Activated gamma-delta T cell treated with Interleukin-2 at 50 U/mL for 16 hours (primary cell): ENCODE measurements around the gene CBFA2T3.
A peak's percentile ranks its signal among the peaks of the same experiment; 100 is the strongest.
"Not testable (repeated sequence)": the region's sequence is repeated elsewhere in the genome, so short reads cannot be mapped to it uniquely, and the experiment has no call there.

Experiments used
- DNase-seq: peaks from one replicate; pipeline ENCODE4 v3.0.0-alpha.2; 2020

Gene CBFA2T3

DNA sequence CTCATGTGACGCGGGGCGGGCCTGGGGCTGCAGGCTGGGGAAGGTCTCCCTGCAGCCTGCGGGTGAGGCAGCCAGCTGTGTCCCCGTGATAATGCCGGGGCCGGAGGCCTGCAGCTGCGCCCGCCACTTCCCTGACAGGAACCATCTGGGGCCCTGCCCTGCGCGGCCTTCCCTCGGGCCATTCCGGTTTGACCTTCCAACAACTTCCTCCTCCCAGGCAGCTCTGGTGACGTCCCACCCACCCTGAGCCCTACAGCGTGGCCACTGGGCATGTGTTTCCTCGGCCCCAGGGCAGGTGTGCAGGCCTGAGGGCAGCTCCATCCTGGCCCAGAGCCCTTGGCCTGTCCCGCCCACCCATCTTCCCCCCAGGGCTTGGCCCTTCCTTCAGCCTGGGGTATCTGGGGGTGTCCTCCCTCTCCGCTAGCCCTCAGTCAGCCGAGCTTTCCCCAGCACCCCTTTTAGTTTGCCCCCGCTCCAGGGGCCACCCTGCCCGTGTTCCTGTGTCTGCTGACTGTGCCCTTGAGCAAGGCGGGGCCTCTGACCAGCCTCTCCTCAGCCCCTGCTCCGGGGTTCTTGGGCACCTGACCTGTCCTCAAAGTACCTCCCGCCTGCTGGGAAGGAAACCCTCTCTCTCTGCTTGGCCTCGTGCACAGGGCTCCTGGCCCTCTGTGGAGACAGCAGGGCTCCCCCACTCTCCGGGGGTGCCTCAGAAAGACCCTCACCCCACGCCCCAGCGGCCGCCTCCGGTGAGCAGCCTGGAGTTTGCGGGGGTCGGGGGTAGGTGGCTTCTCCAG, at the start of gene CBFA2T3:
TSS of gene CBFA2T3 (minus strand) at position 190 of the 794 bp plus-strand sequence. CDS start 400 bp downstream, outside the sequence.
- no peak for DNase-seq

DNA sequence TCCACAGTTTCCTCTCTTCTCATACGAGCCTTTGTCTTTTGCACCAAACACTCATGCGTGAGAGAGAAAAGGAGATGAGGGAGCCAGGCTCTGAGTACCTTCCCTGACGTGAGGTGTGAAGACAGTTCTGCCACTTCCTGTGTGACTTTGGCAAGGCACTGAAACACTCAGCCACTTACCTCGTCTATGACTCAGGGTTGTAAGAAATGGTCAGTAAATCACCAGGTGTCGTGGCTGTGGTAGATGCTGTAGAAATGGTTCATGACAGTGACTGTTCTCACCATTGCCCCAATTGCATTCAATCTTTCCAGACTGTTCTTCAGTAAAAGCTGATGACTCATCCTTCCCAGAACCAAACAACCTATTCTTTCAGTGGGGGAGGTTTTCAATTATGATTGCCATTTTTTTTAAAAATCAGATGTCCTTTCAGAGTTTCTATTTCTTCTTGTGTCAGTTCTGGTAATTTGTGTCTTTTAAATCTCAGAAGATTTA, 49.2 kb upstream of the CBFA2T3 start:
- peak; percentile 61 for DNase-seq

DNA sequence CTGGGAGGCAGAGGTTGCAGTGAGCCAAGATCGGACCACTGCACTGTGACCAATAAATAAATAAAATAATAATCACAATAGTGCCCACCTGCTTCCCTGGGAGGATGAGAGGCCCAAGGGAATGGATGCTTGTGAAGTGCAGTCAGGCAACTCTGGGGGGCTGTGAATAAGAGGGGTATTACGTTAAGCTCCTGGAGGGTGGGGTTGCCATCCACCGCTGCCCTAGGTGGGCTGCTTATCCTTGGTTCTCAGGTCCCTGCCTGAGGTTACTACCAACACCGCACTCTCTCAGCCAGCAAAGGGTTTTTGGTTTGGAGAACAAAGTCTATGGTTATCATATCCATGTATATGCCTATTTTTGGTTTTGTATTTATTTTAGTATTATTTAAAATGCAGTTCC, 48.6 kb upstream of the CBFA2T3 start:
- no peak for DNase-seq

DNA sequence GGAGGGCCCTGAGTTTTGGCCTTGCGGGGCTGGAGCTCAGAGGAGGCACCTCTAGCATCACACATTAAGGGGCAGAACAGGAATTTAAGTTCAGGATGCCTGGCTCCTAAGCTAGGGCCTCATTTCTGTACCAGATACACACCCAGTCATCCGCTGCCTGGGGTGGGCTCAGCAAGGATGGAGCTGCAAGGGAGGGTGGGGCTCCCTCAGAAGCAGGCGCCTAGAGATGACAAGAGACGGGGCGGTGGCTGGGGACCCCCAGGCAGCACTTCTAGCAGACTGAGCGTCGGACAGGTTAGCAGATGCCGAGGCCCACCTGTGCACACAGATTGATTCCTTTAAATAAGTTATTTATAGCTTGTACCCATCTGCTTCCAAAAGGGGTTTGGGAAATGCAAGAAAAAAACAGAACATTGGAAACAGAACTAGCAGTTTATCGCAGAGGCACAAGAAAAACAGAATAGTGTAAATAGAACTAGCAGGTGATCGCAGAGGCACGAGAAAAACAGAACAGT, 47.6 kb upstream of the CBFA2T3 start:
- DNase-seq = no peak

DNA sequence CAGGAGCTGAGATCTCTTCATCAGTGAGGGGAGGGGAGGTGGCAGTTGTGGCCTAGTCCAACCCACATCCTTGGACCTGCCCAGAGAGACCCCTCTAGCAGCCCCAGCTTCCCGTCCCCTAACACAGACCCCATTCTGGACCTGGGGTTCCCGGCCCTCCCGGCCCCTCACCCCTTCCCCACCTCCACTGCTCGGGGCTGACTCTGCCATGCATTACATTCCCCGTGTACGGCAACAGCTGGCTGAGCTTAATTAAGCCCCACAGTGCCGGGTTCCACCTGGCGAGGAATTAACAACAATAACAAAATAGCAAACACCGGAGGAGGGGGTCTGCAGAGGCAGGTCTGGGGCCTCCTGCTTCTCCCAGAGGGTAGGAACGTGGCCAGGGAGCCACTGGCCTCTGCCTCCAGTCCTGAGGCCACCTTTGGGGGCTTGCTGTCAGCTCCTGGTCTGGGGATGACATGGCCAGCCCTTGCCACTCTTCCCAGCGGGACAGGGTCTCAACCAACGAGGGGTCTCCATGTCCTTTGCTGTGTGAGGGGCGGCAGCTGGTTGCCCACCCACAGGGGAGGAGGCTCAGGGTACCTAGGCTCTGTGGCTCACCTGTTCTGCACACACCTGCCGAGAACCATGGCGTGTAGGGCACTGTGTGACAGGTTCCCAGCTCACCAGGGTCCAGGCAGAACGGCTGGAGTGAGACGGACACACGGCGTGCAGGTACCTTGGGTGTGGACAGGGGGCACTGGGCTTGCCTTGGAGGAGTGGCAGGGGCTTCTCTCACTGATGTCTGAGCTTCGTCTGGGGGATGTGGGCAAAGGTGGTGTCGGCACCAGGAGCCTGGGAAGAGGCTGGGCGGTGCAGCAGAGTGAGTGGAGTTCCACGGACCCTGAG, 46.9 kb upstream of the CBFA2T3 start:
- no peak for DNase-seq

DNA sequence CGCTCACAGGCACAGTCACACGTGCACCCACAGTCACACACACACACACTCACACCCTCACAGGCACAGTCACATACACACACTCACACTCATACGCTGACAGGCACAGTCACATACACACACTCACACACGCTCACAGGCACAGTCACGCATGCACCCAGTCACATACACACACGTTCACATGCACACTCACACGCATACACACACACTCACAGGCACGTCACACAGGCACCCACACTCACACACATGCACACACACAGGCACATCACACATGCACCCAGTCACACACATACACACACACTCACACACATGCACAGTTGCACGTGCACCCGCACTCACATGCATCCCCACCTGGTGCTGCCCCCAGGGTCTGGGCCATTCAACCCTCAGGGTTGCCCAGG, 46.1 kb upstream of the CBFA2T3 start:
- DNase-seq = no peak

DNA sequence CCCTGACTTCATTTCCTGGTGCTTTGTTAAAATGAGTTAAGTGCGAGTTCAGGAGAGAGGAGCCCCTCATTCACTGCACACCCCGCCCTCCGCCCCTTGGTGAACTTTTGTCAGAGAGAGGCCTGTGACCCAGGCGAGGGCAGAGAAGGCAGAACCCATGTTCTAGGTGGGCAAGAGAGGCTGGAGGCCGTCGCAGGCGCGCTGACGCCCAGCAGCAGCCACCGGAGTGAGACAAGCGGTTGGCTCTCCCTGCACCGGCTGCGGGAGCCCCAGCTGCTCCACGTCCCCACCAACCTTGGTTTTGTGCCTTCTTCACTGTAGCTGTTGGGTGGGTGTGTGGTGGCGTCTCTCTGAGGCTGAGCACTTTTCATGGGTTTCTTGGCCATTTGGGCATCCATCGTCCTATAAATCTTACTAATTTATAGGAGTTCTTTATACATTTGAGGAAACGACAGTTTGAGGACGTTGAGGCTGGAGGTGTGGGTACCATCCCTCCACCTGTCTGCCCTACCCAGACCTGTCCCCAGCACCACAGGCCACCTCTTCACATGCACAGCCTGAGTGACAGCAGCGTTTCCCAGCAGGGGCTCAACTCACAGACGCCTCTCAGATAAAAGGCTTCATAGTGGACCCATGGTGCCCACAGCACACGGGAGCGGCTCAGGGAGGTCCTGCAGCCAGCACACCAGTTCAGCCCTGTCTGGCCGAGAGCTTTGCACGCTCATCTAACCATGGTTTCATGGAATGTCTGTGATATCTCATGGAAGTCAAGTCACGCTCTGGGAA, 45.2 kb upstream of the CBFA2T3 start:
- no peak for DNase-seq

DNA sequence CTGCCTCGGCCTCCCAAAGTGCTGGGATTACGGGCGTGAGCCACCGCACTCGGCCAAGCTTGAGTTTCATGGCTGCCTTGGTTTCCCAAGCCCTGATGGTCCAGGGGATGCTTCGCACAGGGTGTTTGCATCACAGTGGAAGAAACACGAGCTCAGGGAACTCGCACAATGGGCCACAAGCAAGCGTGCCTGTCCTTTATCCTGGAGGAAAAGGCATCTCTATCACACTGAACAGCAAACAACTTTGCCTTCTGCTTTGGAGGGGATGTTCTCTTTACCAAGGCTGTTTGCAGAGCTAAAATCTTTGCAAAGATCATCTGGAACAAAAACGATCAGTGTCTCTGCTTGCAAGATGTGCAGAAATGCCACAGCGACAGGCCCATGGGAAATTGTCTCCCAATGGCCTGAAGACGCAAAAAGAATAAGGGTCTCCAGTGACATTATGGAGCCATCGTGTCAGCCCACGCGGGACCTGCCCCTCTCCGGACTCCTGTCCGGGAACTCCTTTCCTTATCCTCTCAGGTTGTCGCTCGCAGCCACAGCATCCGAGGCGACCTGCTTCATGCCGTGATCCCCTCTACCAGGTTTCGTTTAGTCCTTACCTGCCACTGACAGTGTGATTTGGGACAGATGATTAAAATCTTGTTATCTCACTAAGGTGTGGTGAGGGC, 44.1 kb upstream of the CBFA2T3 start:
- DNase-seq = no peak

DNA sequence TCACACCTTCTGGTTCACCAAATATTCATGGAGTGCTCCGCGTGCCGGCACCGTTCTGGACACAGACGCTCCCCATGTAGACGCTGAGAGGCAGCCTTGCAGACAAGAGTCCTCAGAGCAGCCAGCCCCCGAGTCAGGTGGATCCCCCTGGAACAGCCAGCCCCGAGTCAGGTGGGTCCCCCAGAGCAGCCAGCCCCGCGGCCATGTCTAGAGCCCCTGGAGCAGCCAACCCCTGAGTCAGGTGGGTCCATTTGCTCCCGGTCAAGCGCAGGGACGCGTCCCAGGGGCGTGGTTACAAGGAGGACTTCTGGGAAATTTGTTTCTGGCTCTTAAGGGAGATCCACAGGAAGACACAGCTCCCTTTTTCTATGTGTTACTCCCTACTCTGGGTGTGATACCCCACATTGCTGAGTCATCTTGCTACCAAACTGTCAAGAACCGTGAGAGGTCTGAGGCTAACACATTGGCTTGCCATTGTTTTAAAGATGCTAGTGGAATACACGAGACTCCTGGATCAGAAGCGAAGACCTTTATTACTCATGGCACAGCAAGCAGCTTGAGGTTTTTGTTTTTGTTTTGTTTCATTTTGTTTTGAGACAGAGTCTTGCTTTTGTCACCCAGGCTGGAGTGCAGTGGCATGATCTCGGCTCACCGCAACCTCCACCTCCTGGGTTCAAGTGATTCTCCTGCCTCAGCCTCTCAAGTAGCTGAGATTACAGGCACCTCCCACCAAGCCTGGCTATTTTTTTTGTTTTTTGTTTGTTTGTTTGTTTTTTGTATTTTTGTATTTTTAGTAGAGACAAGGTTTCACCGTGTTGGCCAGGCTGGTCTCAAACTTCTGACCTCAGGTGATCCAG, 43.3 kb upstream of the CBFA2T3 start:
- DNase-seq = peak; percentile 19

DNA sequence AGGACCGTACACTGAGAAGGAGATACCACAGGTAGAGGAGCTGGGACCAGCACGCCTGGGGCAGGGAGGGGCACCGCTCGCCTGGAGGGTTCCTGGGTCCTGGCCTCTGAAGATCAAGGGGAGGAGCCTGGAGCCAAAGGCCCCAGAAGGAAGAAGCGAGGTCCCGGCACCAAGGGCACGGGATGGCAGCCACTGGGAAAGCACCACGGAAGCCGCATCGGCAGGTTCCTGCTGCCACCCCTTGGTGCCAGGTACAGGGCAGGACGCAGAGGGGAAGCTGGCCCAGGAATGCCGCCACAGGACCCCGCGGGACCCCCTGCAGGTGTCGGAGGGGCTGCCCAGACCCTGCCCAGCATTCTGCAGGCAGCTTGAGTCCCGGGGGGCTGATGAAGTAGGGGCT, 42.5 kb upstream of the CBFA2T3 start:
- DNase-seq = no peak

DNA sequence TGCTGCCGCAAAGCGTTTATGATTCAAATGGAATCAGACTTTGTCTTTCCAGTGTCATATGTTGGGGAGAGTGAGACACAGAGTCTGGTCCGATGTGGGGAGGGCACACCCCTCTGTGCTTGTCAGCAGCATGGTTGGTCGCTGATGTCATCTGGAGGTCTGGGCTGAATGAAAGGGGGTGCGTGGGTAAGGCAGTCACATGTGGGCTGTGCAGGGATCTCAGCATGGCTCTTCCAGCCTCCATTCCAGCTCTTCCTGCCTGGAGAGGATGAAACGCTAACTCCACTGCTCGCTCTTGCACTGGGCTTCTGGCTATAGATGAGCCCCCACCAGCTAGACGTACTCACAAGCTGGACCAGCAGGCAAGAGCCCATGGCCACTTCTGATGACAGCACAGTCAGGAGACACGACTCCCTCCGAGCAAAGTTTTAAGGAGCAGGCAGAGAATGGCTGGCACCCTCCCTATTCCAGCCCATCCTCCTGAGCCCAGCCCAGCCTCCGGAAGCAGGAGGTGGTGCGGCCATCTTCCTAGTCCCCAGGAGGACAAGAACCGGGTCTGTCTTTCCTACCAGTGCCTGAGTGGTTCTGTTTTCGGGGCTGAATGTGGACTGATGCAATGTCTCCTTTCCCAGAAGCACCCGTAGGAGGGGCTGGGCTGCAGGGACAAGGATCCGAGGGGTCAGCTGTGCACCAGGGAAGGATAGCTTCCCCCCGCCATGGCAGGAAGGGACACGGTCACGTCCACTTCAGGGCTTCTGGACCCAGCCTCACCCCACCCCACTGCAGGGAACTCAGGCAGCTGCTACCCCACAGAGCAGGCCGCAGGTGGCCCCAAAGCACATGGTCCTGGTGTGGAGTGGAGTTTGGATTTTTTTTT, 41.5 kb upstream of the CBFA2T3 start:
- DNase-seq = no peak

DNA sequence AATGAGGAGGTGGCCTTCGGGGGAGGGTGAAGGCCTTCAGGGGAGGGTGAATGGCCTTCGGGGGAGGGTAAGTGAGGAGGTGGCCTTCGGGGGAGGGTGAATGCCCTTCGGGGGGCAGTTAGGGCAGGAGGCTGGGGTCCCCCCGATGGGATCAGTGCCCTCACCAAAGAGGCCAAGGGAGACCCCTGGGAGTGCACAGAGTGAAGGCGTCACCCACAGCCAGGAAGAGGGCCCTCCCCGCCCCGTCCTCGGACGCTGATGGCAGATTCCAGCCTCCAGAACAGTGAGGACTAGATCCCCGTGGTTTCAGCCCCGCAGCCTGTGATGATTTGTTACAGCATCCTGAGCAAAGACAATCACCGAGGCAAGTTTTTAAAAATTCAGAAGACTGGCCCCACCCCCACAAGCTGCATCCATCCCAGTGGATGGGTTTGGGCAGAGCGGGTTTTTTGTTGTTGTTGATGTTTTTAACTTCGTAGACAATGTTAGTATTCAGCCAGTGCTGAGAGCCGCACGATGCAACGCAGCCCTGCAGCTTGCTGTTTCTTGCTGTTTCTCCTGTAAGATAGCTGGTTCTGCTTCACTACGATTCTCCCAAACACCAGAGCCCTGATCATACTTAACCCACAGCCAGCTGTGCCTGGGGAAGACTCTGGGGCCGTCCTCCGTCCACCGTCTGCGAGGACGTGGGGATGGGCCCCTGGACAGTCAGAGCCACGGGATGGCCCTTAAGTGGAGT, 40.7 kb upstream of the CBFA2T3 start:
- DNase-seq = no peak

DNA sequence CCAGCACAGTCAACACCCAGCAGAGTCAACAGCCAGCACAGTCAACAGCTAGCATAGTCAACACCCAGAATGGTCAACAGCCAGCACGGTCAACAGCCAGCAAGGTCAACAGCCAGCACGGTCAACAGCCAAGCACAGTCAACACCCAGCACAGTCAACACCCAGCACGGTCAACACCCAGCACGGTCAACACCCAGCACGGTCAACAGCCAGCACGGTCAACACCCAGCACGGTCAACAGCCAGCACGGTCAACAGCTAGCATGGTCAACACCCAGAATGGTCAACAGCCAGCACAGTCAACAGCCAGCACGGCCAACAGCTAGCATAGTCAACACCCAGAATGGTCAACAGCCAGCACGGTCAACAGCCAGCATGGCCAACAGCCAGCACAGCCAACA, 39.6 kb upstream of the CBFA2T3 start:
- DNase-seq = not testable (repeated sequence)

DNA sequence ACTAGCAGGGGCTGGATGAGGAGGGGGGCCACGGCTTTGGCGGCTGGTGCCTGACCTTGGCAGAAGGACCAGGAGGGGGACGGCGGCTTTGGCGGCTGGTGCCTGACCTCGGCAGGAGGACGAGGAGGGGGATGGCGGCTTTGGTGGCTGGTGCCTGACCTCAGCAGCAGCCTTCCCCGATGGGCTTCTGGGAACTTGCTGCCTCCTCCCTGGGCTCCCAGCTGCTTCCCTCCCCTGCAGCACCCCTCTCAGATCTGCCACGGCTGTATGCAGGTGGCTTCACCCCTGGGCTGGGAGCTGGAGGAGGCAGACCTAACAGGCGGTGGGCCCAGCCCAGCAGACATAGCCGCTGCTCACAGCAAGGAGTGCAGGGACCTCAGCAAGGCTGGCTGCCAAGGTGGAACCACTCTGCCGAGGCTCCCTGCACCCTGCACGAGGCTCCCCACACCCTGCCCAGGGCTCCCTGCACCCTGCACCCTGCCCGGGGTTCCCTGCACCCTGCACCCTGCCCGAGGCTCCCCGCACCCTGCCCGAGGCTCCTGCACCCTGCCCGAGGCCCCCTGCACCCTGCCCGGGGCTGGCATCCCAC, 38.4 kb upstream of the CBFA2T3 start:
- no peak for DNase-seq

DNA sequence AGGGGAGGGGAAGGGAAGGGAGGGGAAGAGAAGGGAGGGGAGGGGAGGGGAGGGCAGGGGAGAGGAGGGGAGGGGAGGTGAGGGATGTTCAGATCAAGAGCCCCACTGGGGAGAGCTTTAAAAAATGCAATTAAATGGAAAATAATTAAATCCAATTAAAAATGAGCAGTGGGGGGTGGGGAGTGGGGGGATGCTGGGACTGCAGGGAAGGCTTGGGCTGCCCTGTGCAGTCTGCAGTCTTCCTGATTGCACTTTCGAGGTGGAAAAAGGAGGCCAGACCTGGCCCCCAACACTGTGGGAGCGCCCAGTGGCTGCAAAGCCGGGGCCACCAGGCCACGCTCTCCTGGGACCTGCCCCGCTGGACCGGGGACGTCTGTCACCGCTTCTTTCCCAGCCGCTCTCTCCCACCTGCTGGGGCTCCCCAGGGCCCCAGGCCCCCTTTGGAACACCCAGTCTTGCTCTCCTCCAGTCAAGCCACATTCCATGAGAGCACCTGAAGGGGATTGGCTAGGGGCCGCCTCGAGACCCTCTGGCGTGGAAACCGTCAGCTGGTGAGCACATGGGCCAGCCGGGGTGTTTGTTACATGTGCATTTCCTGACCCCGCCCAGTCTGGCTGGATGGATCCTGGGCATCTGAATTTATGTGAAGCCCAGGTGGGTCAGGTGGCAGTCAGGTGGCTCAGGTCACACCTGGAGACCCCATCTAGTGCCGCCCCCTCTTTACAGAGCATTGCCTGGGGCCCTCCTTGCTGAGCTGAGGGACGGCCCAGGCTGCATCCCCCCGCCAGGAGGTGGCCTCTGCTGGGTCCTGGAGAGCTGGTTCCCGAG, 37.6 kb upstream of the CBFA2T3 start:
- no peak for DNase-seq

DNA sequence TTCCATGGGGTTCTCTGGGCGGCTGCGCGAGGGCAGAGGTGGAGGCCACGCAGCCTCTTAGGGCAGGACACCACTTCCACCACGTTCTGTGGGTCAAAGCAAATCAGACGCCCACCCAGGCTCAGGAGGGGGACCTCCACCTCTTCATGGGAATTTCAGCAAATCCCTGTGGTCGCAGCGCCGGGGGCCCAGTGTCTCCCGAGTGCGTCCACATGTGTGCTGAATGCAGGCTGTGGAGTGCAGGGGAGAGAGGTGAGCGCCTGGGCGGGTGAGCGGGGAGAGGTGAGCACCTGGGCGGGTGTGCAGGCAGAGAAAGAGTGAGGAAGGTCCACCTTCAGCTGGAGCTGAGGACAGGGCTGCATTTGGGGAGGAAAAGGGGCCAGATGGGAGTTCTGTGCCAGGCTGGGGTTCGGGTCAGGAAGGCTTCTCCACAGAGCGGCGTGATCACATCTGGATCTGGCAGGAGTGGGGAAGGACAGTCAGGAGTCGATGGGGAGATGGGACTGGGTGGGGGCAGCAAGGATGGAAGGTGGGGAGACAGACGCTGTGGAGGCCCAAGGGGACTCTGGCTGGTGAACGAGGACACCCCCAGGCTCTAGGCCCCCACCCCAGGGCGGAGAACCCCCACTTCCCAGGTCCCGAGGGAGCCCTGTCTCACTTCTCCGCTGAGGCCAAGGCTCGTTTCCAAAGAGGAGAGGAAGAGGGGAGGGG, 36.8 kb upstream of the CBFA2T3 start:
- DNase-seq = no peak

DNA sequence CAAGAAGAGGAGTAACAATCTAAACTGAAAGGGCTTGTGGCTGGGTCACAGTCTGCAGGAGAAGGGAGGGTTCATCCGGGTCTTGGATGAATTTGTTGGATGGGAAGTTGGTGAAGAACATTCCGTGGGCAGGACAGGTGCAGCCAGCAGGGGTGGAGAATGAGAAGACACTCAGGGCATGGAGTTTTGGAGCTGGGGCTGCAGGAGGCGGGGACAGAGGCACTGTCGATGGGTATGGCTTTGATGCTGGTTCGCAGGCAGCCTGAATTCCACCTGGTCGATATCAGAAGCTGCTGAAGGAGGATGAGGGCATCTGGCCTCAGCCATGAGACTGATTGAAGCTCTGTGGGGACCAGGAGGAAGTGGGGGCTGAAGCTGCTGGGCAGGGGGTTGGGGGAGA, 36.1 kb upstream of the CBFA2T3 start:
- DNase-seq = no peak

DNA sequence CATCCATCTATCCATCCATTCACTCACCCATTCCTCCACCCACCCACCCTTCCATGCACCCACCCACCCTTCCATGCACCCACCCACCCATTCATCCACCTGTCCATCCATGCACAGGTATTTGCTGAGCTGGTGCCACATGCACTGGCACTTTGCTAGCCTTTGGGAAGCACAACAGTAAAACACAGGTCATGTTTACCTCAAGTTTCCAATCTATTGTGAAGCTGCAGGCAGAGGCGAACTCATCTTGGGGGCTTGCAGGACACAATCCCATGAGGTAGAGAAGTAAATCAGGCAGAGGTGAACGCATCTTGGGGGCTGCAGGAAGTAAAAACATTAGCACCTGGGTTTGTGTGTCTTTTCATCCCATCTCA, 35.6 kb upstream of the CBFA2T3 start:
- DNase-seq = no peak
